ENCODE results near the gene DOC2A. TPM values are rescaled to one million over a fixed set of nuclear protein-coding genes. Genes with fewer than 3 reads are reported as not detected.

DOC2A gene
- total and polyA plus RNA-seq, 2 donors (not counting 3 experiments of a cell fraction or from before 2014, with no cell fraction given) = 0.60 to 0.63 TPM

- Histone ChIP-seq H3K4me1 (ENCODE audit: control insufficient read depth, extremely low read depth, insufficient read depth, low read length) (no peaks in the 10 kb centered on the region), H3K9ac (replicated peaks; ENCODE audit: extremely low read depth, insufficient read depth, low read length) (no peak overlapping the region), H3K36me3 (ENCODE audit: control insufficient read depth in 2 of 2, extremely low read depth in 1 of 2, insufficient read depth in 2 of 2, low read length in 2 of 2) (no peaks in the 10 kb centered on the region), H3K9me1 (replicated peaks; ENCODE audit: control insufficient read depth, extremely low read depth, insufficient read depth, low read length) (no peaks in the 10 kb centered on the region), H3K27ac (ENCODE audit: insufficient read depth, low read depth, low read length) (no peak overlapping the region), H3K4me2 (ENCODE audit: insufficient read depth, low read length) (no peak overlapping the region), H4K20me1 (replicated peaks; ENCODE audit: control insufficient read depth, extremely low read depth, insufficient read depth, low read length) (no peaks in the 10 kb centered on the region), H3K79me2 (ENCODE audit: control insufficient read depth, insufficient read depth, low read length) (no peaks in the 10 kb centered on the region), H2AFZ (ENCODE audit: low read depth, low read length) (no peak overlapping the region), H3K27me3 (ENCODE audit: control insufficient read depth in 2 of 2, insufficient read depth in 2 of 2, low read length in 2 of 2) (peaks cover 3 to 4% of the 10 kb centered on the region in 2 experiments), H3K9me3 (replicated peaks; ENCODE audit: control insufficient read depth, insufficient read depth, low read length) (no peaks in the 10 kb centered on the region), H3K4me3 (replicated peaks in 1 of 3; ENCODE audit: insufficient read depth in 1 of 3, low read depth in 1 of 3, low read length in 3 of 3) (no peak overlapping the region)
- DNase-seq (ENCODE audit: low read depth, low spot score) = no peak
- intact Hi-C loops (cut with micrococcal nuclease) (no loop called here), dilution Hi-C loops (cut with MboI; ENCODE audit: extremely low pct_ligation_motif_present, low sequenced_read_pairs) (no loop called here)
- no peak for FAIRE-seq
- CTCF ChIA-PET = interaction anchor here (0.6 to 2.3 kb wide), 2 partner anchors 7 to 248 kb away, joined by 4 to 16 read pairs; partner anchors contain the start of gene TLCD3B
- TF ChIP-seq POLR2AphosphoS5 (IDR thresholded peaks at IDR 0.05; ENCODE audit: insufficient read depth, low read depth, low read length) (no peak), JUN (IDR thresholded peaks at IDR 0.05; ENCODE audit: borderline replicate concordance, insufficient read depth, insufficient read length, low read depth) (no peak), POLR2A (IDR thresholded peaks at IDR 0.05; ENCODE audit: low read depth, low read length) (no peak), EZH2 (IDR thresholded peaks at IDR 0.05; ENCODE audit: borderline replicate concordance, low read depth, low read length, severe bottlenecking) (no peak), FOS (IDR thresholded peaks at IDR 0.05; ENCODE audit: borderline replicate concordance, insufficient read depth, low read length) (no peak), GATA2 (IDR thresholded peaks at IDR 0.05; ENCODE audit: insufficient read depth, insufficient read length, low read depth, low read length) (no peak), CTCF (IDR thresholded peaks at IDR 0.05; ENCODE audit: extremely low read depth in 1 of 2, insufficient read depth in 1 of 2, low read depth in 1 of 2, low read length in 2 of 2) (no peak), MAX (IDR thresholded peaks at IDR 0.05; ENCODE audit: insufficient read depth, insufficient read length) (no peak), MYC (IDR thresholded peaks at IDR 0.05; ENCODE audit: low read depth, low read length) (no peak)
- no TSS peak for BruUV-seq (replicated peaks)
- POLR2A ChIA-PET = no interaction called here
These were observed 13.6 kb upstream of the DOC2A start for GRCh38 chr16:30024451-30024850.

Measured in endothelial cell of umbilical vein (primary cell).